Stimulated activated CD4-positive, alpha-beta T cell treated with anti-CD3 and anti-CD28 coated beads, Interleukin-1b, Interleukin-23, amount 100 ng/mL, for 4 hours (primary cell): Measurements from ENCODE around the gene ADARB2.
"Not testable (repeated sequence)": the region's sequence is repeated elsewhere in the genome, so short reads cannot be mapped to it uniquely, and the experiment has no call there.

Source experiments
- DNase-seq, 2 donors: peaks; one replicate each; pipeline ENCODE4 v3.0.0-alpha.2; 2020; ENCODE audit warnings: low read depth in 2 of 2

The ADARB2 gene

GRCh38 chr10:1232164-1232911, 505.0 kb downstream of the ADARB2 start:
- no peak for DNase-seq

- no peak for DNase-seq
Measured at GRCh38 chr10:1230592-1231275, 506.6 kb downstream of the ADARB2 start.

DNA sequence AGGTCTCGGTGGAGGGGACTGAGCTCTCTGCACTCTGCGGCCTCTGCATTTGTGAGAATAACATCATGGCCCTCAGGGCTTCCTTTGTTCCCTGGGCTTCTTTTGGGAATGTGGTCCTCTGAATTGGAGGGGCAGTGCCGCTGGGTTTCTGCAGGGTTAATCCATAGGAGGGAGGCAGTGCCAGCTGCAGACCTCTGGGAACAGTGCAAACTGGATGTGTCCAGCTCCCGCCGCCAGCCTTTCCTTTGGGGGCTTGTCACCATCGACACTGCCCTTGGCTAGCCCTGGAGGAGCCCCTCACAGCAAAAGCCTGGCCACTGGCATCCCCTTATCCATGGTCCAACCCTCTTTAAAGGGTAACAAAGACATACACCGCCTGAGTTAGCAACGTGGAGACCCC, 507.2 kb downstream of the ADARB2 start:
- DNase-seq, result no peak

- no peak for DNase-seq
Measured at GRCh38 chr10:1229574-1229973, 507.8 kb downstream of the ADARB2 start.

- DNase-seq, result no peak
Measured at GRCh38 chr10:1229116-1229515, 508.2 kb downstream of the ADARB2 start.

GRCh38 chr10:1228467-1228975, 508.8 kb downstream of the ADARB2 start:
- no peak for DNase-seq

- DNase-seq, result no peak
Measured at GRCh38 chr10:1227510-1228402, 509.6 kb downstream of the ADARB2 start.

- DNase-seq, result not testable (repeated sequence)
Measured at GRCh38 chr10:1226907-1227306, 510.4 kb downstream of the ADARB2 start.

GRCh38 chr10:1219874-1220273, 517.5 kb downstream of the ADARB2 start:
- DNase-seq, result not testable (repeated sequence)

- DNase-seq, result no peak
Measured at GRCh38 chr10:1217661-1218060, 519.7 kb downstream of the ADARB2 start.

DNA sequence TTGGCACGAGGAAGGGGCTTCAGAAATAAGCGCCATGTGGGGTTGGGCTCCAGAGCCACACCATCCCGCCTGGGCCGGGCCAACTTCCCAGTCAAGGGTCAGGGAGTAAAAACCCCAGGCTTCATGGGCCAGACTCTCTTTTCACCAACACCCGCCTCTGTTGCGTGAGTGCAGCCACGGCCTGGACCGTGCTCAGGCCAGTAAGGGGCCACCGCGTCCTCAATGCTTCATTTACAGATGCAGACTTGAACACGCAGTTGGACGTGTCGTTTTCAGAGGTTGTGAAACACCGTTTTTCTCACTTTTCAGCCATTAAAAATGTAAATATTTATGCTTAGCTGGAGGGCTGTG, 520.1 kb downstream of the ADARB2 start:
- DNase-seq, result no peak

DNA sequence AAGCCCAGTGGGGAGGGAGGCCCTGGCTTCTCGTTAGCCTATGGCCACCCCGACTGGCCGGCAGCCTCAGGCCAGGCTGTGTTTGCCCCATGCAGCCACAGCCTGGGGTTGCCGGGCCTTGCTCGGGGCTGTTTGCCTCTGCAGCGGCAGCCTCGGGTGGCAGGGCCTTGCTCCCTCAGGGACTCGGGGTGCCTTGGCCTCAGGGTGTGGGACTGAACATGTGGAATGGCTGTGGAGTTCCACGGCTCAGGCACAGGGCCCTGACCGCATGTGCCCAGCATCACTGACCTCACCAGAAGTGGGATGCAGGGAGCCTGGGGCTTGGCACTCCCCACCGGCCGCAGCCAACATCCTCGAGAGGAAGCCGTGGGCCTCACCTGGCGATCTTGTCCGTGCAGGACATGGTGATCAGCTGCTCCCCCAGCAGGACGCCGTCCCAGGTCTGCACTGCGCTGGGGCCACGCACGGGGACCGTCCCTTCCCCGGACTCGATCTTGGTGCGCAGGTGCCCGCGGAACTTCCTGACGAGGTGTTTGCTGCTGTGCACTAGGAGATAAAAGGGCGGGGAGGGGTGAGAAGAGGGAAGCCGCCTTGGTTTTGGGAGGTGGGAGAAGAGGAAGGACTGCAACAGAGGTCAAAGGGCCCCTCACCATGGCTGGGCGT, 520.6 kb downstream of the ADARB2 start:
- DNase-seq, result no peak

DNA sequence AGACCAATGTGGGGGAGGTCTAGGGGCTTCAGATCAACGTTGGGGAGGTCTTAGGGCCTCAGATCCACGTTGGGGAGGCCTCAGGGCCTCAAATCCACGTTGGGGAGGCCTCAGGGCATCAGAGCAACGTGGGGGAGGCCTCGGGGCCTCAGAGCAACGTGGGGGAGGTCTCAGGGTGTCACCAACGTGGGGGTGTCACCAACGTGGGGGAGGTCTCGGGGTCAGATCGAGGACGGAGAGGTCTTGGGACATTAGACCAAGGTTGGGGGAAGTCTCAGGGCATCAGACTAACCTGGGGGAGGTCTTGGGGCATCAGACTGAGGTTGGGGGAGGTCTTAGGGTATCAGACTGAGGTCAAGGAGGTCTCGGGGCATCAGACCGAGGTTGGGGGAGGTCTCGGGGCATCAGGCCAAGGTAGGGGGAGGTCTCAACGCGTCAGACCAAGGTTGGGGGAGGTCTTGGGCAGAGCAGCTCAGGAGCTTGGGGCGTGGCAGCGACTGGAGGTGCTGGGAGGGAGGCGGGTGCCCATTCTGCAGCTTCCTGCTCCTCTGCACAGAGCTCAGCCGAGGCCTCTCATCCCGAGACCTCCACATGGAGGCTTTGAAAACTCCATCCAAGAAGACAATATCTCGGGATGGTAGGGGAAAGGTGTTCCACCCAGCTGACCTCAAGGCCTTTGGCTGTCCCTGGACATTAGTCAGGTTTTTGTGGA, 521.3 kb downstream of the ADARB2 start:
- DNase-seq, result no peak

DNA sequence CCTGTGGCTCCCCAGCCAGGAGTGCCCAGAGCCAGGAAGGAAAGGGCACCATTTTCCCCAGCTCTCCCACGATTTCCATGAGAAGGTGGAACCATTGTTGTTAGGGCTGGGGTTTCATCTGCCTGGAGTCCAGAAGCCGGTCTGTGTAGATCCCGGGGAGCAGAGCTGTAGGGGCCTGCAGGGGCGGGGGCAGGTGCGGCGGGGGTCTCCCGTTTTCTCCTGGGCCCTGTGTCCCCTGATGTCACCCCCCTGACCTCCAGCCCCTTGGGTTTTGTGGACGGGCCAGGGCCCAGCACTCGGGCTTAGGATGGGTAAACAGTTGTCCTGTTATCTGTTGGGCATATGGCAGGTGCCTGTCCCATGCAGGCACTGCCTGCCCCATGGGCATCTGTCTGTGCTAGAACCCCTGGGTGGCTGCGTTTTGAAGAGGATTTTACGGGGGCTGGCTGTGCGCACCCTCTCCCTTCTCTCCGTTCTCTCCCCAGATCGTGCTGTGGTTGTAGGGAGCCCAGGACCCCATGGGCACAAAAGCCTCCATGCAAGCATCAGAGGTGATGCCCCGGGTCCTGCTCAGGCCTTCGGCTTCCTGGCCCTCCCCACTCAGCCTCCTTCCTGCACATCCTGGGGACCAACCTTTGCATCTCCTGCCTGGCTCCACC, 522.3 kb downstream of the ADARB2 start:
- DNase-seq, result no peak

DNA sequence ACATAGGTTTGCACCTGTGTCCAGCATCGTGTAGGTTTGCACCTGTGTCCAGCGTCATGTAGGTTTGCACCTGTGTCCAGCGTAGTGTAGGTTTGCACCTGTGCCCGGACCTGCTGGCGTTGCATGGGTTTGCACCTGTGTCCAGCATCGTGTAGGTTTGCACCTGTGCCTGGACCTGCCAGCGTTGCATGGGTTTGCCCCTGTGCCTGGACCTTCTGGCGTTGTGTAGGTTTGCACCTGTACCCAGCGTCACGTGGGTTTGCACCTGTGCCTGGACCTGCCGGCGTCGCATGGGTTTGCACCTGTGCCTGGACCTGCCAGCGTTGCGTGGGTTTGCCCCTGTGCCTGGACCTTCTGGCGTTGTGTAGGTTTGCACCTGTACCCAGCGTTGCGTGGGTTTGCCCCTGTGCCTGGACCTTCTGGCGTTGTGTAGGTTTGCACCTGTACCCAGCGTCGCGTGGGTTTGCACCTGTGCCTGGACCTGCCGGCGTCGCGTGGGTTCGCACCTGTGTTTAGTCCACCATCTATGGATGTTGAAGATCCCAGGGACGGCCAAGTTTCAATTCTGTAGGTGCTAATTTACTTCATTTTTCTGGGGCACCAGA, 523.2 kb downstream of the ADARB2 start:
- no peak for DNase-seq

- DNase-seq, result no peak
Measured at GRCh38 chr10:1213252-1214070, 523.9 kb downstream of the ADARB2 start.

DNA sequence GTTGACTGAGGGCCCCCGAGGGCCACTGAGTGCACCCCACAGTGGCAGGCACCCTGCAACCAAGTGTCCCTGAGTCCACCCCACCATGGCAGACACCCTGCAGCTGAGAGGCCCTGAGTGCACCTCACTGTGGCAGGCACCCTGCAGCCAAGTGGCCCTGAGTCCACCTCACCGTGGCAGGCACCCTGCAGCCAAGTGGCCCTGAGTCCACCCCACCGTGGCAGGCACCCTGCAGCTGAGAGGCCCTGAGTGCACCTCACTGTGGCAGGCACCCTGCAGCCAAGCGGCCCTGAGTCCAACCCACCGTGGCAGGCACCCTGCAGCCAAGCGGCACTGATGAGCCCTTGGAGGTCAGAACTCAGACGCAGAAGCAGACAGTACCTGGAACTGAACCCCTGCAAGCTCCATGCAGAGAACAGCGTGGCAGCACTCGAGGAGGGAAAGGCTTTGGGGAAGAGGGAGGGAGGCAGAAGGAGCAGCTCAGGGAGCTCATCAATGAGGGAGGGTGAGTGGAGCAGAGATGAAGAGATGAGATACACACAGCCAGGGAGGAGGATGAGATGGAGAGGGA, 524.7 kb downstream of the ADARB2 start:
- no peak for DNase-seq

DNA sequence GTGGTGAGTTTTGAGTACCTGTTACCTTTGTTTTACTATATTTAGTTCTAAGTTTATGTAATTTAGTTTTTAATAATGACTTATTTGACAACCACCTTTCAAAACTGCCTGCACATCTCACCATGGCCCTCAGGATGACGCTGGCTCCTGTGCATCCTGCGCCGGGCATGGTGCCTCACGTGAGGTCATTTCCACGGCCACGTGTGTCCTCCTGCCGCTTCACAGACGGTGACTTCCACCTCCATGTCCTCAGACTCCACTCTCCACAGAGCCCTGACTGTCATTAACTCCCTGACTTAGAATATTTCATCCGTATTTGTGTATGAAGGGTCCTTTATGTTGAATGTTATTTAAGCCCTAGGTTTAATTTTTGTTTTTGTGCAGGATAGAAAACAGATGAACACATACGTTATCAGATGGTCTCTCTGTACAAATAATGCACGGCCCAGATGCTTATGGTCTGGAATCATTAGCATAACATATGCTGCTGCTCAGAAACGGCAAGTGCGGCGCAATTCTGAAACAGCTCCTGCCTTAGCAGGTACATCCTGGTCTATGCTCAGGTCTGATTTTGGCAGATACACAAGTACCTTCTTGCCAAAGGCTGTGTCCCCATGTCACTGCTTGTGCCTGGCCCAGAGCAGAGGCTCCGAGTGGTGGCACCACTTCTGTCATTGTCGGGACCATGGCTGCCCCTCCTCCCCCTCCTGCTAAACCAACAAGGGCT, 525.3 kb downstream of the ADARB2 start:
- no peak for DNase-seq
